IMR-90 (cell line): Measurements from ENCODE around the gene SYNRG. TPM values are rescaled to one million over a fixed set of nuclear protein-coding genes. Genes with fewer than 3 reads are reported as not detected.

Experiments used
- ATAC-seq: fragments of 200-7000 bp; cut with Tn5 transposase; 2 replicates; pipeline ENCODE4 v1.9.1; 2020; ENCODE audit warnings: low read depth, mild to moderate bottlenecking, moderate library complexity
- BruUV-seq: library from RNA; stranded (reverse); fragments of 400-500 nt; replicated peaks from 2 replicates; lab custom pipeline; 2021; lab: Mats Ljungman, UMichigan
- CTCF ChIA-PET: fragments of 300-600 bp; formaldehyde crosslinking; extraction: SDS; loops from one replicate; lab custom pipeline; 2021; ENCODE audit warnings: antibody characterized with exemption; lab: Yijun Ruan, JAX
- POLR2A ChIA-PET: fragments of 300-600 bp; sonication (Branson Sonifier 250); formaldehyde crosslinking; loops from one replicate; lab custom pipeline; 2022; ENCODE audit warnings: antibody characterized with exemption; ENCODE audit not compliant: unreplicated experiment; lab: Charles Lee
- DNase-seq: peaks from one replicate; pipeline ENCODE4 v3.0.0; 2013
- H2AFZ ChIP-seq: replicated peaks from 2 replicates; pipeline ENCODE3; 2013; ENCODE audit warnings: low read length, mild to moderate bottlenecking; ENCODE audit not compliant: poor library complexity
- H2AK5ac ChIP-seq: 2 replicates; pipeline ENCODE4 v1.6.1; 2013; ENCODE audit warnings: low read depth, low read length, inconsistent platforms
- H2AK9ac ChIP-seq: replicated peaks from 2 replicates; pipeline ENCODE3; 2013; ENCODE audit warnings: mild to moderate bottlenecking, low read depth, low read length, moderate library complexity; ENCODE audit not compliant: poor library complexity
- H2BK120ac ChIP-seq: 2 replicates; pipeline ENCODE4 v1.6.1; 2013; ENCODE audit warnings: low read depth, low read length, inconsistent platforms
- H2BK15ac ChIP-seq: 3 replicates; pipeline ENCODE4 v1.6.1; 2013; ENCODE audit warnings: low read depth, low read length, inconsistent platforms
- H2BK20ac ChIP-seq: 2 replicates; pipeline ENCODE4 v1.6.1; 2013; ENCODE audit warnings: low read depth, mild to moderate bottlenecking, inconsistent platforms, low read length, moderate library complexity
- H2BK5ac ChIP-seq: 2 replicates; pipeline ENCODE4 v1.6.1; 2013; ENCODE audit warnings: mild to moderate bottlenecking, low read depth, low read length, inconsistent platforms; ENCODE audit not compliant: poor library complexity, severe bottlenecking
- H3K14ac ChIP-seq: replicated peaks from 2 replicates; pipeline ENCODE4 v1.6.1; 2013; ENCODE audit warnings: low read depth, low read length, inconsistent platforms
- H3K18ac ChIP-seq: 2 replicates; pipeline ENCODE4 v1.6.1; 2013; ENCODE audit warnings: low read depth, low read length, control low read depth
- H3K23ac ChIP-seq: 2 replicates; pipeline ENCODE4 v1.6.1; 2013; ENCODE audit warnings: low read depth, low read length, inconsistent platforms
- H3K27ac ChIP-seq: 2 replicates; pipeline ENCODE4 v1.5.1; 2013; ENCODE audit warnings: mild to moderate bottlenecking, control low read depth, low read length; ENCODE audit not compliant: insufficient read depth
- H3K27me3 ChIP-seq: 2 replicates; pipeline ENCODE4 v1.6.1; 2013; ENCODE audit warnings: low read length; ENCODE audit not compliant: control insufficient read depth, insufficient read depth
- H3K36me3 ChIP-seq: 2 replicates; pipeline ENCODE4 v1.6.1; 2013; ENCODE audit warnings: low read length, mixed read lengths; ENCODE audit not compliant: control insufficient read depth, insufficient read depth
- H3K4ac ChIP-seq: 2 replicates; pipeline ENCODE4 v1.6.1; 2013; ENCODE audit warnings: low read depth, low read length, inconsistent platforms
- H3K4me1 ChIP-seq: 2 replicates; pipeline ENCODE4 v1.6.1; 2013; ENCODE audit warnings: low read length, mixed read lengths; ENCODE audit not compliant: control insufficient read depth, insufficient read depth
- H3K4me2 ChIP-seq: 2 replicates; pipeline ENCODE4 v1.6.1; 2013; ENCODE audit warnings: low read depth, mild to moderate bottlenecking, control low read depth, low read length, moderate library complexity
- H3K4me3 ChIP-seq: 2 replicates; pipeline ENCODE4 v1.5.1; 2013; ENCODE audit warnings: low read depth, mild to moderate bottlenecking, control low read depth, low read length, moderate library complexity; ENCODE audit not compliant: insufficient read depth
- H3K56ac ChIP-seq: 2 replicates; pipeline ENCODE4 v1.6.1; 2013; ENCODE audit warnings: low read length, inconsistent platforms; ENCODE audit not compliant: insufficient read depth; ENCODE audit errors: extremely low read depth
- H3K79me1 ChIP-seq, 2 experiments: 2 replicates each; pipeline ENCODE4 v1.6.1; 2013; ENCODE audit warnings: low read length in 2 of 2, inconsistent platforms in 1 of 2, low read depth in 1 of 2
- H3K9ac ChIP-seq: 2 replicates; pipeline ENCODE4 v1.6.1; 2013; ENCODE audit warnings: low read depth, low read length, control low read depth
- H3K9me1 ChIP-seq: 2 replicates; pipeline ENCODE4 v1.6.1; 2013; ENCODE audit warnings: low read length, inconsistent platforms; ENCODE audit not compliant: insufficient read depth
- H3K9me3 ChIP-seq: 2 replicates; pipeline ENCODE4 v1.6.1; 2013; ENCODE audit warnings: low read length; ENCODE audit not compliant: control insufficient read depth, insufficient read depth
- H4K20me1 ChIP-seq: 2 replicates; pipeline ENCODE4 v1.6.1; 2013; ENCODE audit warnings: low read length, inconsistent platforms; ENCODE audit not compliant: insufficient read depth
- H4K5ac ChIP-seq: 2 replicates; pipeline ENCODE4 v1.6.1; 2013; ENCODE audit warnings: mild to moderate bottlenecking, low read depth, low read length, control low read depth
- H4K8ac ChIP-seq, 2 experiments: 2 replicates each; pipeline ENCODE4 v1.6.1; 2013; ENCODE audit warnings: low read depth in 2 of 2, low read length in 2 of 2, control low read depth in 1 of 2, inconsistent platforms in 1 of 2
- H4K91ac ChIP-seq: 2 replicates; pipeline ENCODE4 v1.6.1; 2013; ENCODE audit warnings: low read depth, low read length, inconsistent platforms; ENCODE audit not compliant: insufficient read depth
- BHLHE40 ChIP-seq: fragments of 150-350 bp; IDR thresholded peaks from 2 replicates; pipeline ENCODE4 v1.6.1; 2016; ENCODE audit warnings: mild to moderate bottlenecking, low read depth, low read length
- CEBPB ChIP-seq: IDR thresholded peaks from 2 replicates; pipeline ENCODE4 v1.6.1; 2012; ENCODE audit warnings: low read depth, low read length, improper control_type of control experiment
- CHD1 ChIP-seq: IDR thresholded peaks from 2 replicates; pipeline ENCODE4 v1.6.1; 2012; ENCODE audit warnings: low read depth, low read length, improper control_type of control experiment
- CTCF ChIP-seq: conservative IDR thresholded peaks from 2 replicates; pipeline ENCODE4 v1.5.1; 2012; ENCODE audit warnings: mild to moderate bottlenecking, low read depth, low read length, improper control_type of control experiment
- FOS ChIP-seq: fragments of 150-350 bp; IDR thresholded peaks from 2 replicates; pipeline ENCODE4 v1.6.1; 2016; ENCODE audit warnings: low read depth, low read length
- MAFK ChIP-seq: IDR thresholded peaks from 2 replicates; pipeline ENCODE4 v1.6.1; 2012; ENCODE audit warnings: low read depth, low read length, improper control_type of control experiment
- MAZ ChIP-seq: IDR thresholded peaks from 2 replicates; pipeline ENCODE4 v1.6.1; 2012; ENCODE audit warnings: low read depth, mild to moderate bottlenecking, low read length, improper control_type of control experiment, moderate library complexity, borderline replicate concordance
- MXI1 ChIP-seq: IDR thresholded peaks from 2 replicates; pipeline ENCODE4 v1.6.1; 2012; ENCODE audit warnings: low read depth, mild to moderate bottlenecking, low read length, moderate library complexity, borderline replicate concordance
- NFE2L2 ChIP-seq: fragments of 150-350 bp; IDR thresholded peaks from 2 replicates; pipeline ENCODE4 v1.6.1; 2016; ENCODE audit warnings: low read depth, mild to moderate bottlenecking, low read length
- POLR2A ChIP-seq: IDR thresholded peaks from 2 replicates; pipeline ENCODE4 v1.6.1; 2012; ENCODE audit warnings: mild to moderate bottlenecking, low read depth, low read length
- RAD21 ChIP-seq: IDR thresholded peaks from 2 replicates; pipeline ENCODE4 v1.6.1; 2012; ENCODE audit warnings: low read length, improper control_type of control experiment
- RCOR1 ChIP-seq: IDR thresholded peaks from 2 replicates; pipeline ENCODE4 v1.6.1; 2012; ENCODE audit warnings: mild to moderate bottlenecking, low read length, improper control_type of control experiment; ENCODE audit not compliant: insufficient replicate concordance
- RFX5 ChIP-seq: IDR thresholded peaks from 2 replicates; pipeline ENCODE4 v1.8.0; 2012; ENCODE audit warnings: low read depth, mild to moderate bottlenecking, low read length, moderate library complexity
- SMC3 ChIP-seq: fragments of 150-350 bp; IDR thresholded peaks from 2 replicates; pipeline ENCODE4 v1.6.1; 2016; ENCODE audit warnings: low read depth, mild to moderate bottlenecking, antibody characterized with exemption, low read length, moderate library complexity
- WGBS, 2 experiments: methylation state at CpG; one replicate each; pipeline versions ENCODE4 v1.1.5 to v1.1.7; 2013; ENCODE audit warnings: missing lambda C conversion rate in 2 of 2; ENCODE audit not compliant: insufficient read length in 1 of 2; ENCODE audit errors: extremely low coverage in 2 of 2; 5-methylcytosine and 5-hydroxymethylcytosine counted together
- dilution Hi-C: fragments of 300-500 bp; cut with HindIII; formaldehyde crosslinking; loops from one replicate; pipeline ENCODE4 v1.14.3; 2018; ENCODE audit warnings: low sequenced_read_pairs; ENCODE audit not compliant: unreplicated experiment
- in situ Hi-C: fragments of 300-500 bp; cut with MboI; formaldehyde crosslinking; loops from 3 replicates; pipeline ENCODE4 v1.14.3; 2019; ENCODE audit warnings: low sequenced_read_pairs, inconsistent platforms, mixed read lengths
- intact Hi-C: fragments of 100-400 bp; cut with micrococcal nuclease; formaldehyde crosslinking; loops from 2 replicates; pipeline ENCODE4 v1.10.0; 2022
- polyA plus RNA-seq, 3 experiments: library from polyadenylated mRNA; depleted of rRNA; stranded (reverse); fragments of >200 nt; gene quantifications; 2 replicates each; pipeline ENCODE4 v1.2.3, GENCODE V29; 2012; ENCODE audit warnings: low replicate concordance in 1 of 3
- total RNA-seq: library from RNA; depleted of rRNA; stranded (reverse); fragments of >200 nt; gene quantifications from 2 replicates; pipeline ENCODE4 v1.2.3, GENCODE V29; 2012

Gene SYNRG
- total and polyA plus RNA-seq, 2 of the 4 experiments (the other 2 are of a cell fraction), result 11.7 to 15.2 TPM

- peak overlapping the region; percentile 4; the same call in 1 of the 2 replicates for H4K5ac ChIP-seq
- no peak overlapping the region for H3K23ac ChIP-seq
- H4K8ac ChIP-seq, result peak overlapping the region; percentile 77 to 80; a peak in 3 of 4 replicates
- peak overlapping the region; percentile 79; the same call in 1 of the 2 replicates for H2AK5ac ChIP-seq
- H2BK20ac ChIP-seq, result 0 out of 2 replicates have a peak overlapping the region, but pooled peaks have one; percentile 49
- H3K4me2 ChIP-seq, result no peak overlapping the region
- H3K4ac ChIP-seq, result peak overlapping the region; percentile 79
- peak overlapping the region; percentile 34; the same call in 1 of the 2 replicates for H3K27ac ChIP-seq
- peak overlapping the region; percentile 68 for H3K14ac ChIP-seq
- dilution Hi-C loops, result no loop called here
- no peaks in the 10 kb centered on the region for H3K9me3 ChIP-seq
- POLR2A ChIA-PET, result interaction anchor here (0.6 kb wide), 2 partner anchors 9 kb away, joined by 4 to 7 read pairs; no protein-coding TSS in a partner anchor
- H3K9me1 ChIP-seq, result peaks cover 3% of the 10 kb centered on the region; the same call in 1 of the 2 replicates
- H3K4me1 ChIP-seq, result no peaks in the 10 kb centered on the region
- BruUV-seq, result no TSS peak
- H2BK15ac ChIP-seq, result no peak overlapping the region
- in situ Hi-C loops, result no loop called here
- 100% methylated on average over 1 of the region's 9 CpGs; no CpG with 5 or more reads in 1 of the 2 experiments for WGBS, 2 experiments
- H4K91ac ChIP-seq, result peak overlapping the region; percentile 69
- peak; percentile 83 for ATAC-seq
- no peaks in the 10 kb centered on the region for H3K27me3 ChIP-seq
- peak overlapping the region; percentile 7 for H2BK120ac ChIP-seq
- no peak overlapping the region for H3K18ac ChIP-seq
- no peak overlapping the region for H3K9ac ChIP-seq
- DNase-seq, result peak; percentile 83
- H3K36me3 ChIP-seq, result peaks cover 37% of the 10 kb centered on the region
- intact Hi-C loops, result loop anchor here (10.0 kb wide), 1 partner anchor 53 kb away; no protein-coding TSS in a partner anchor
- no peak overlapping the region for H2AK9ac ChIP-seq
- TF ChIP-seq NFE2L2 (no peak), POLR2A (no peak), RAD21 (no peak), FOS (no peak), MAZ (no peak), RCOR1 (no peak), MAFK (peak; percentile 42; the same call in 1 of the 2 replicates), RFX5 (no peak), BHLHE40 (no peak), SMC3 (no peak), MXI1 (no peak), CEBPB (peak; percentile 97), CTCF (no peak), CHD1 (no peak)
- H4K20me1 ChIP-seq, result no peaks in the 10 kb centered on the region
- no peak overlapping the region for H2BK5ac ChIP-seq
- H3K56ac ChIP-seq, result no peak overlapping the region
- peaks cover 20 to 29% of the 10 kb centered on the region in 2 experiments; a peak in 3 of 4 replicates for H3K79me1 ChIP-seq
- H3K4me3 ChIP-seq, result no peak overlapping the region
- CTCF ChIA-PET, result interaction anchor here (1.0 kb wide), 1 partner anchor 15 kb away, joined by 5 read pairs; no protein-coding TSS in a partner anchor
- H2AFZ ChIP-seq, result no peak overlapping the region
Observed at GRCh38 chr17:37541880-37542660, 67.1 kb downstream of the SYNRG start.
